NCI-H69 (cell line): ENCODE results near the gene MAN1A1.
A peak's percentile ranks its signal among the peaks of the same experiment; 100 is the strongest.

Experiments used
- DNase-seq: peaks from one replicate; lab custom pipeline; 2025; lab: John Stamatoyannopoulos, UW

The MAN1A1 gene

GRCh38 chr6:119325559-119326265 lies 23.8 kb downstream of the MAN1A1 start:
- DNase-seq = peak; percentile 50

GRCh38 chr6:119324718-119325117 lies 24.8 kb downstream of the MAN1A1 start:
- no peak for DNase-seq

- no peak for DNase-seq
Measured at GRCh38 chr6:119323931-119324330, 25.6 kb downstream of the MAN1A1 start.

- DNase-seq = no peak
Measured at GRCh38 chr6:119323478-119323877, 26.1 kb downstream of the MAN1A1 start.

GRCh38 chr6:119322715-119323350 lies 26.7 kb downstream of the MAN1A1 start:
- peak; percentile 49 for DNase-seq

- DNase-seq = no peak
Measured at GRCh38 chr6:119322034-119322433, 27.5 kb downstream of the MAN1A1 start.

GRCh38 chr6:119319694-119320093 lies 29.9 kb downstream of the MAN1A1 start:
- DNase-seq = no peak

- no peak for DNase-seq
Measured at GRCh38 chr6:119318730-119319129, 30.8 kb downstream of the MAN1A1 start.

- no peak for DNase-seq
Measured at GRCh38 chr6:119318176-119318575, 31.4 kb downstream of the MAN1A1 start.

- no peak for DNase-seq
Measured at GRCh38 chr6:119317007-119317406, 32.6 kb downstream of the MAN1A1 start.

GRCh38 chr6:119314885-119315272 lies 34.7 kb downstream of the MAN1A1 start:
- DNase-seq = no peak

GRCh38 chr6:119313937-119314884 lies 35.4 kb downstream of the MAN1A1 start:
- DNase-seq = no peak

GRCh38 chr6:119312875-119313338 lies 36.7 kb downstream of the MAN1A1 start:
- DNase-seq = no peak

GRCh38 chr6:119312441-119312840 lies 37.1 kb downstream of the MAN1A1 start:
- DNase-seq = no peak

GRCh38 chr6:119311514-119312142 lies 37.9 kb downstream of the MAN1A1 start:
- peak; percentile 50 for DNase-seq

- DNase-seq = peak; percentile 85
Measured at GRCh38 chr6:119310486-119311036, 39.0 kb downstream of the MAN1A1 start.

GRCh38 chr6:119308991-119309657 lies 40.4 kb downstream of the MAN1A1 start:
- DNase-seq = peak; percentile 92

- peak; percentile 68 for DNase-seq
Measured at GRCh38 chr6:119308048-119308570, 41.5 kb downstream of the MAN1A1 start.

- no peak for DNase-seq
Measured at GRCh38 chr6:119307056-119307455, 42.5 kb downstream of the MAN1A1 start.

- no peak for DNase-seq
Measured at GRCh38 chr6:119306396-119306968, 43.1 kb downstream of the MAN1A1 start.
